Activated T-cell treated with anti-CD3 and anti-CD28 coated beads for 24 hours (primary cell): ENCODE measurements around the gene LEO1.

ENCODE experiments used
- DNase-seq: peaks from one replicate; pipeline ENCODE4 v3.0.0-alpha.2; 2020; ENCODE audit warnings: low read depth

Gene LEO1

DNA sequence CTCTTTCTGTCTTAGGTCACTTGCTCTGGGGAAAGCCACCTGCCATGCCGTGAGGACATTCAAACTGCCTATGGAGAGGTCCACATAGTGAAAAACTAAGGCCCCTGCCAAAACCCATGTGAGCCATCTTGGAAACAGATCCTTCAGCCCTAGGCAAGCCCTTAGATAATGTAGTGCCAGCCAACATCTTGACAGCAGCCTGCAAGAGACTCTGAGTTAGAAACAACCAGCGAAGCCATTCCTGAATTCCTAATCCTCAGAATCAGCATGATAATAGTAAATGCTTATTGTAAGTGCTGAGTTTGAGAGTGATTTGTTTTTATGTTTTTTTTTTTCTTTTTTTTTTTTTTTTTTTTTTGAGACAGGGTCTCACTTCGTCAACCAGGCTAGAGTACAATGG is 40.6 kb downstream of the LEO1 start:
- no peak for DNase-seq

DNA sequence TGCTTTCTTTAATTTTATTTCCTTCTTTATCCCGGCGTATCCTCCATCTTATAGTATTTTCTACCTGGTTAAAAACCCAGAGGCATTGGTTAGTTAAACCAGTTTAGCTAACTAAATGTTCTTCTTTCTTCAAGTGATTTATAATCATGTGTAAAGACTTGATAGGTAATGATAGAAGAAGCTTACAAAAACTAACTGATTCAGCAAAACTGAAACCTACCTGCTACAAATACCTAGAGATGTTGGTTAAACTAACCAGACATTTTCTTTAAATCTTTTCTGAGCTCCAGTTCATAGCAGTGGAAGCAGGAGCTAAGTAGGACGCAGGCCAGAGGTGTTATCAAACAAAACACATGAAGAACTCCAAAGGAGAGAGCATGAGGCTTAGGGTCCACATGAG is 44.8 kb downstream of the LEO1 start:
- DNase-seq: no peak

DNA sequence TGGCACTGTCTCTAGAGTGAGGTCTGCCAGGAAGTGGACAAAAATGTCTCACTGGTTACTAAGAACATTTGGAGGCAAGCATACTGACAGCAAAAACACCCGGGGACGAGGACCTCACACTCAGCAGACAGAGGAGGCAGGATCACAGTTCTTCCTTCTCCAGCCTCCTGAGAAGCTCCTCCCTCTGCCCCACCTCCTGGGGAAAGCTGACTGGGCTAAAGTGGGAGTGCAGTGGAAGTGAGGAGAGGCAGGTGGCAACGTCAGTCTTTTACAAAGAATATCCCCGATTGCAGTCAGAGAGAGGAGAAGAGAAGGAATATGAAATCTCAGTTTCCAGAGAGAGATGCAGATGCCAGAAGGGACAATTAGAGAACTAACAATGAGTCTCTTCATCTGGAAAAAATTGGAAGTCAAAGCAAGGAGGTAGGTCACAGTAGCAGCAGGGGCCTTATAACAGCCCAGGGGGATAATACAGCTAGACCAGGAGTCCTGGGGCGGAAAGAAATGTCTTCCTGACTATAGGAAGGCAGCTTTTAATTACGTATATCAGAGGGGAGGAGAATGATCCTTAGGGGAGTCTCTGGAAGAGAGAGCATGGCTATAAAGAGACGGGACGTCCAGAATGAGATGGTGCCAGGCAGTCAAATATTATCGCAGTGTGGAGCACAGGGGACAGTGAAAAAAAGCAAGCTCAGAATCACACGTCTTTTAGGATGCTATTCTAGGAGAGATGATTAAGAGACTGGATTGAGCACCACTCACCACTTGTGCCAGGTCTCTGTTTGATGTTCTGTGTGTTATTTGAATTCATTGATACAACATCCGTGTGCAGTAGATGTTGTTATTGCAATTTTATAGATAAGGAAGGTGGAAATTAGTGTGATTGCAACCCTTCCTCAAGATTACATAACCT is 47.2 kb downstream of the LEO1 start:
- no peak for DNase-seq

DNA sequence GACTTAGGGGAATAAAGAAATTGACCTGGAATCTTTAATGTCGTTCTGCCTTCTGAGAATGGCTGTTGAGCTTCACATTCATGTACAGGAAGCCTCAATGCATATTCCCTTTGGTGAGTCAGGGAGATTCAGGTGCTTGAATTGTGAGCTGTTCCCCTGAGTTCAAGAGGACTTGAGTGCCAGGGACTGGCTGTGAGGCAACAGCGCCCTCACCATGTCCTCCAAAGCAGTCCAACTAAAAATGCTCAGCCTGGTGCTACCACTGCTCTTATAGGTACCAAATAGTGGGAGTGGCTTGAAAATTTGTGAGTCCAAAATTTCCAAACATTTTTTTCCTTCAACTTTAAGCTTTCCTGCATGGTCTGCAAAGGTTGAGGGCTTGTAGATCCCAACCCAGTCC is 54.1 kb downstream of the LEO1 start:
- no peak for DNase-seq

DNA sequence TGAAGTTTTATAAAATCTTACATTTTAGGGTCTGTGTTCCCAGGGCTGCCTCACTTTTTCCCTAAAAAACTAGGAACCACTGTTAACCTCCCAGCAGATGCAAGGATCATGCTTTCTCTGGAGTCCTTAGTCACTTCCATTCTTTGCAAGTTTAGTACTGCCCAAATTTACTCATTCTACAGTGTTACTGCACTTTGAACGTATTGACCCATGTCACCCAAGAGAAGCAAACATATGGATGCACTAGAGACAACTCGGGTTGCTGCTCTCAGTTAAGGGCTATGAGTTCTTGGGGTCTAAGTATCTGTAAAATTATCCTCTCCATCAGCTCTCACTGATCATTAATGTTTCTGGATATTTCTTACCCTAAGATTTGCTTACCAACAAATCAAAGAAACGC is 59.0 kb downstream of the LEO1 start:
- no peak for DNase-seq

DNA sequence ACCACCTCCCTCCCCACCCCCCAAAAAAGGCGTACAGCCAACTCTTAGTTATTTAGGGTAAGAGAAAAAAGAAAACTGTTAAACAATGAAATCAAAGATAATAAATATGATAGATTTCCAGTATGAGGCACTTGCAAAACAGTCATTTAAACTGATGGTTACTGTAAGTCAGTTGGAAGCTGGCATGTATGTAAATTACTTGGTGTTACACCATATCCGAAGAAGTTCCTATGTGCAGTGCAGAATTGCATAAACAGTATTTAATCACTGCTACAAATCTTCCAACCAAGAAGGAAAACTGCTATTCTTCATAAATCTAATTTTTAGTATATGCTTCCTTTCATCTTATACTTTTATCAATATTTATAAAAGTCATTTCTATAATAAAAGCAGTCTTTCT is 62.0 kb downstream of the LEO1 start:
- DNase-seq: no peak

DNA sequence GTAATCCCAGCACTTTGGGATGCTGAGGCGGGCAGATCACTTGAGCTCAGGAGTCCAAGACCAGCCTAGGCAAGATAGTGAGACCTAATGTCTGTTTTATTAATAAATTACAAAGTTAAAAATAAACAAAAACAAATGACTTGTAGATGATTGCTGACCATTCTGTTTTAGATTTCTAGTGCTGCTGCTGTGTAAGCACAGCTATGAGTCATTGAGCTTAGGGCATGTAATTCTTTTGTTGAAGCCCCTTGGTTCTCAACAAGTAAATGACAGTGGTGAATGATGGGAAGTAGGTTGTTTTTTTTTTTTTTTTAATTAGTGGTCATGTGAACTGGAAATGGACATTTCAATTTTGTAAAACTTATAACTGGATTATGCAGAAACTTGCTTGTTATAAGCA is 63.3 kb downstream of the LEO1 start:
- DNase-seq: no peak

DNA sequence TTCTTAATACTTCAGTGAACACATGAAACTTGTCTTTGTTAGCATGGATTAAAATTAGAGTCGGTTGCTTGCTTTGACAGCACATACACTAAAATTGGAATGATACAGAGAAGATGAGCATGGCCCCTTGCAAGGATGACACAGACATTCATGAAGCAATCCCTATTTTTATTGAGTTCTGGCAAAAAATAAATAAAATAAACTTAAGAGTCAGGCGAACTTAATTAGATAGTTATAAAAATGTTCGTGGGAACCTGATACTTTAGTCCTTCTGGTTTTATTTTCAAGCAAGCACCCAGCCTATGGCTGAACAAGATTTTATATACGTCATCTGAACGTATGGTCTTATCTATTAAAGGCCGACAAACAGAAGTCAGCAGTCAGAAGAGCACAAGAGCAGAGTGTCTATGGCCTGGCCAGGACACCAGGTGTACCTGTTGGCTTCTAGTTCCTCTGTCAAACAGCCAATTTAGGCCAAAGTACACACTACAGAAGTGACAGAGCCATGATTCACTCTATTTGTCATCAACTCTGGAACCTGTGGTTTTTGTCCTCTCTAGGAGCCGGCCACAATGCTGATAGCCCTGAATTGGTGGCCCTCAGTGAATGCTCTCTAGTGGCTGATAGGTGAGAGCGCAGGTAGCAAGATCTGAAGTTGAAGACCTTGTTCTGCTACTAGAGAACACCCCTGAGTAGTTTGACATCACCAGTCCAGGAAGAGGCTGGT is 64.3 kb downstream of the LEO1 start:
- DNase-seq: no peak

DNA sequence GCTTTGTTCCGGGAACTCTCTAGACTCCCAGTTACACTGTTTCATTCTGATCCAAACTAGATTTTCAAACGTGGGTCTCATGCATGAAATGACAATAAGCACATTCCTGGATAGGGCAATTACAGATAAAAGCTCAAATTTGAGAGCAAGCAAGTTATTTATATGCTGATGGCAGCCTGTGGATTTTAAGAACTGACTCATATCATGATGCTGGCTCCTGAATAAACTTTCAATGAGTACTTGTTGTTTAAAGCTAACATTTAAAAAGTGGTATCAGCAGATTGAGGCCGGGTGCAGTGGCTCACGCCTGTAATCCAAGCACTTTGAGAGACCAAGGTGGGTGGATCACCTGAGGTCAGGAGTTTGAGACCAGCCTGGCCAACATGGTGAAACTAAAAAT is 66.6 kb downstream of the LEO1 start:
- DNase-seq: no peak

DNA sequence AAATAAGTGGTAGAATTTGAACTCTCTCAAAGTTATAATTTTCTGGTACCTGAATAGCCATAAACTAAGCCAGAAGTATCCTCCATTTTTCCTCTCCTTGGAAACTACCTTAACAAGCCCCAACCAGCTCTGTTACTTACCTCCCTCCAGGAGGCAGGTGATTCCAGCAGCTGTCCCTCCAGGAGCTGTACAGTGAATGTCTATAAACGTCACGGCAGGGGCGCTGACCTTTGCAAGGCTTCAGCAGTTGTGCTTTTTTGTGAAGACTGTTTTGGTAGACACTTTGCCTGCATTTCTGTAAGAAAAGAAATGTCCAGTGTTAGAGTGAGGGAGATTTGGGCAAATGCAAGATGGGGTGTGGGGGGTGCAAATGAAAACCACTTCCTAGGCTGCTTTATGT is 67.2 kb downstream of the LEO1 start:
- no peak for DNase-seq

DNA sequence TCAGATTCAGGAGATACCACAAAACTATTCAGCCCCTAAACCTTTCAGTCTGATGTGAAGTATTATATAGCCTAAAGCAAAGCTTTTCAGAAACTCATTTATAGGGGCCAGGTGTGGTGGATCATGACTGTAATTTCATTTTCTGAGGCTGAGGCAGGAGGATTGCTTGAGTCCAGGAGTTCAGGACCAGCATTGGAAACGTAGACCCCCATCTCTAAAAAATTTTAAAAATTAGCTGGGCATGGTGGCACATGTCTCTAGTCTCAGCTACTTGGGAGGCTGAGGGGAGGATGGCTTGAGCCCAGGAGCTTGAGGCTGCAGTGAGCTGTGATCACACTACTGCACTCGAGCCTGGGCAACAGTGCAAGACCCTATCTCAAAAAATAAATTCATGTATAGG is 82.1 kb downstream of the LEO1 start:
- DNase-seq: no peak

DNA sequence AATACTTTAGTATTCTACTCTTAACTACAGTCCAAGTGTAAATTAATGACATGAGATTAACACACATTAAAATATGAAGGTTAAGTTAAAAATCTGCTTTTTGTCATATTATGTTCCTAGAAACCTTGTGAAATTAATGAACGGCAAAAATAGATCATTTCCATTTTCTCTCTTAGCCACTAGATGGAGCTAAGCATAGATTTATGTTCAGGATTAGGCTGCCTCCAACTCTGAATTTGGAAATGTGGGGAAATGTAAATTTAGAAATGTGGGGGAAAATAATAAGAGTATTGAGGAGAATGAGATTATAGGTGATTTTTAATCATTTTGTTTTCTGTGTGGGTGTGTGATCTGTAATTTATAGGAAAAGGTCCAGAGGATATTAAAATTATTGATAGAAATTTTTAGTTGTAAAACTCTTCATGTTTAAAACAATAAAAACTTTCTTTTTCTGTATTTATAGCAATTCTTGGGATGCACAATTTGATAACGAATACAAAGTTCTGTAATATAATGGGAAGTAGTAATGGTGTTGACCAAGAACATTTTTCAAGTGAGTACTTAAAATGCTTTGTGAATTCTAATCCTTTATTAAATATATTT is 82.9 kb downstream of the LEO1 start:
- DNase-seq: no peak
